OCI-LY7 (cell line): Measurements from ENCODE around the gene NRAP.

ENCODE experiments used
- CTCF ChIP-seq: fragments of 200-600 bp; sonication (generic); conservative IDR thresholded peaks from 2 replicates; pipeline ENCODE4 v1.5.1; 2014; ENCODE audit warnings: mild to moderate bottlenecking, antibody characterized with exemption, low read length, moderate library complexity, mixed read lengths
- EZH2phosphoT487 ChIP-seq: fragments of 200-600 bp; sonication (generic); IDR thresholded peaks from 2 replicates; pipeline ENCODE4 v1.6.1; 2018; ENCODE audit warnings: low read depth, borderline replicate concordance, mild to moderate bottlenecking, mixed run types, antibody characterized with exemption, low read length, moderate library complexity, mixed read lengths

GRCh38 chr10:113553149-113553548 is 110.7 kb downstream of the NRAP start:
- no peak for TF ChIP-seq CTCF
- TF ChIP-seq EZH2phosphoT487: no peak
